HG02759 (cell line): ENCODE results near the gene RDH11.
"Not testable (repeated sequence)": the region's sequence is repeated elsewhere in the genome, so short reads cannot be mapped to it uniquely, and the experiment has no call there.

Experiments
- ATAC-seq: cut with Tn5 transposase; IDR thresholded peaks from one replicate; pipeline ENCODE4 v1.9.1; 2021; ENCODE audit warnings: mild to moderate bottlenecking, moderate library complexity; ENCODE audit not compliant: unreplicated experiment

RDH11 gene, protein sequence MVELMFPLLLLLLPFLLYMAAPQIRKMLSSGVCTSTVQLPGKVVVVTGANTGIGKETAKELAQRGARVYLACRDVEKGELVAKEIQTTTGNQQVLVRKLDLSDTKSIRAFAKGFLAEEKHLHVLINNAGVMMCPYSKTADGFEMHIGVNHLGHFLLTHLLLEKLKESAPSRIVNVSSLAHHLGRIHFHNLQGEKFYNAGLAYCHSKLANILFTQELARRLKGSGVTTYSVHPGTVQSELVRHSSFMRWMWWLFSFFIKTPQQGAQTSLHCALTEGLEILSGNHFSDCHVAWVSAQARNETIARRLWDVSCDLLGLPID

GRCh38 chr14:67695394-67695949, at the start of gene RDH11:
TSS of gene RDH11 (minus strand) at chr14:67695764. CDS start at chr14:67695703, 61 bp downstream.
- ATAC-seq, result peak; percentile 86

DNA sequence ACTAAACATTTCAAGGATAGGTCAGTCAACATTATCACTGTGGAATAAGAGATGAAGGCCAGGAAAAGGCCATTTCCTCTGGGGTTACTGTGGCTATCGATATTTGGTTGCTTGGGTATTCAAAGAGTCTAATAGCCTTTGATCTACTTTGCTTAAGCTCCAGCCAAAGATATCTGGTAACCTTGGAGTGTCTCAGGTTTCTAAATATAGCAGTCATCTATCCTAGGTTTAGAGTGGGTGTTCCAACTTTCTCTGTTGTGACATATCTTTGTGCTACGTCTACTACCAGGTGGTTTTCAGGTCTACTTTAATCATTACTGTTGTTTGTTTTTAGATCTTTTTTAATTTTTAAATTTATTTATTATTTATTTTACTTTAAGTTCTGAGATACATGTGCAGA, 48.5 kb upstream of the RDH11 start:
- no peak for ATAC-seq

DNA sequence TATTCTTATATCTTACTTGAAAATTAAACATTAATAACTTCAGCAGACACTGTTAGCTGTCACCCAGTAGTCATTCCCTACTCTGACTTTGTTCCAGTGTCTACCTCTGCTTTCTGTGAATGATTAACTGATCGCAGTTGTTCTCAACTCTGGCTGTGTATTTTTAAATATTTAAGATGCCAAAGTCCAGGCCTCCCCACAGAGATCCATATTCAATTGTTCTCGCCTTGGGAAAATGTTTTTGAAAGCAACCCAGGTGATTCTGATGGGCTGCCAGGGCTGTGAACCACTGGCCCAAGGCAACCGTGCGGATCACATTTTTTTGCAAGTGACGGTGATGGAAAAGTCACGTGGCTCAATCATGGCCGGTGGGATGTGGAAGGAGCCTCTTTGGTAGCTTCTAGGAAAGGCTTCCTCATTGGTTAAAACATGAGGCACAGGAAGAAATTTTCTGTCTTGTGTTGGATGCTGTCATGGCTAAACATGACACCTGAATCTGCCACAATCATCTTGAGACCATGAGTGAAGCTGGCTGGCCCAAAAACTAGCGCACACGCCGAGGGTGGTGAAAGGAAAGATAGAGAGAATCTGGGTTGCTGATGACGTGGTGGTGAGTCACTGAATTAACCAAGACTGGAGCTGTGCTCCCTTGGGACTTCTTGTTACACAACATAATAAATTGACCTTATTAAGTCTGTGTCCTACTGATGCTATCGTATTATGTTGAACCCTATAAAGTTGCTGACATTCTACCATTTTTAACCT, 43.4 kb upstream of the RDH11 start:
- ATAC-seq, result no peak

DNA sequence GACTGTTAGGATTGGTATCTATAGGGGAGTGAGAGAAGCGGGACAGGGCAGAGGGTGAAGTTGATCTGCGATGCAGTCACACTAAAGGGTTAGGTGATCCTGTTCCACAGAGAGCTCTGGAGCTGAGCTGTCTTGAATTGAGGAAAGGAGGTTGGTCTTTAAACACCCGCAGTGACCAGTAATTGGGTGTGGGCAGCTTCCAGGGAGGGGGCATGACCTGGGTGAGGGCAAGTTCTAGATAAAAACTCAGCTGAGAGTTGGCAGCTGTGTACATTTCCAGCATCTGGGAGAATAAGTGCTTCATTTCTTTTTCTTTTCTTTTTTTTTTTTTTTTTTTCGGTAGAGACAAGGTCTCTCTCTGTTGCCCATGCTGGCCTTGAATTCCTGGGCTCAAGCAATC, 41.2 kb upstream of the RDH11 start:
- ATAC-seq, result no peak

DNA sequence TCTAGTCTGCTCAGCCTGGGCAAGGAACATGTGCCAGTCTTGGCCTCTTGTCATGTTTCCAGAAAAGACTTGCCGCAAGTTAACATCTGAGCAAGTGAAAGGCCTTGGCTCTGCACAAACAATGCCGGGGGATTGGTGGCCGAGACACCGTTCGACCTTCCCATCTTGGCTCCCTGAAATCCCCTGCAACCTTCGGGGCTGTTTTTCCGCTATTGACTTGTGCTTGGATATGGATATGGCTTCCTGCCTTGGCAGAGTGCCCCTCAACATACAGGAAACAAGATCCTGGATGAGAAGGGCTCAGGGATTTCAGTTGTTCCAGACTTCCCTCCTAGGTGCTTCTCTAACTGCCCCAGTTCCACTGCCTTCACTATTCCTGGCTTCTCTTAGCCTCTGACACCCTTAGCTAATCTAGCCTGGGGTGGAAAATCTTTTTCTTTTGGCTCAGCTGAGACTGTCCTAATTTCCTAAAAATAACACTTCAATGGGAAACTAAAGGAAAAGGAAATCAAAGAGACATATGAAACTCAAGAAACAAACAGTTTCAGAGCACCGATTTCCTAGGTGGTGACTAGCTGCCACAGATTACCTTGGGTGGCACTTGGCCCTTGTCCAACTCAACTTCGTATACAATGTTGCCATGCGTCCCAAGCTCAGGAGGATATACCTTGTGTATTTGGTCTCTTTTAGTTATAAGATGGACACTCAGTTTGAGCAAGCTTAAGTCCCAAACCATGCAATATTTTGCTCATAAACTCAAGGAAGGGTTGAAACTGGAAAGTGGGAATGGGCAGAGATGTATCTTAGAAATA, 40.0 kb upstream of the RDH11 start:
- no peak for ATAC-seq

DNA sequence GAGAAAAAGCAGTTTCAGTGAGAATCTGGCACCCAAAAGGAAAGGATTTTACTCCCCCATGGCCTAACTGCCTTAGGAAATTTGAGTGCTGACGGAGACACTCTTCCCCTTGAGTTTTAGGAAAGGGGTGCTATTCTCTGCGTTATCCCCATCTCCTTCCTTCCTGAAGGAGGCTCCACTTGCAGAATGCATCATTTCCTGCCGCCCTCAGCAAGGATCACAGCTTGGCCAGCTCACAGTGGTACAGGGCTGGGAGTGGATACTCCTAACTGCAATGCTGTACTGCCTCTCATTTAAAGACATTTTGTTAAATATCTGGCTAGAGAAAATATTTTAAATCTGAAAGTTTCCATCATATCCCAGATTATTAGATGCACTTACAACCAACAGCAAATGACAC, 39.1 kb upstream of the RDH11 start:
- ATAC-seq, result no peak

DNA sequence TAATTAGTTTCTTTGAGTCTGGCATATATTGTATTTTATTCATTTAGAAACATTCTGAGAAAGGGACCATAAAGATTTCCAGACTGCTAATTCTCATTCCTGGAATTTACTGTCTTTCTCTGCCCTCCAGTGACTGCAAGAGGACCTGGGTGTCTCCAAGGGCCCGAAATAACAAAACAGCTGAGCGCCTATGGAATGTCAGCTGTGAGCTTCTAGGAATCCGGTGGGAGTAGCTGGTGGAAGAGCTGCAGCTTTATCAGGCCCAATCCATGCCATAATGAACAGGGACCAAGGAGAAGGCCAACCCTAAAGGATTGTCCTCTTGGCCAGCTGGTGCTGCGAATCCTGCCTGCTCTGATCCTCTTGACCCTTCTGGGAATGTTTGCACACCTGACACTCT, 38.1 kb upstream of the RDH11 start:
- ATAC-seq, result no peak

DNA sequence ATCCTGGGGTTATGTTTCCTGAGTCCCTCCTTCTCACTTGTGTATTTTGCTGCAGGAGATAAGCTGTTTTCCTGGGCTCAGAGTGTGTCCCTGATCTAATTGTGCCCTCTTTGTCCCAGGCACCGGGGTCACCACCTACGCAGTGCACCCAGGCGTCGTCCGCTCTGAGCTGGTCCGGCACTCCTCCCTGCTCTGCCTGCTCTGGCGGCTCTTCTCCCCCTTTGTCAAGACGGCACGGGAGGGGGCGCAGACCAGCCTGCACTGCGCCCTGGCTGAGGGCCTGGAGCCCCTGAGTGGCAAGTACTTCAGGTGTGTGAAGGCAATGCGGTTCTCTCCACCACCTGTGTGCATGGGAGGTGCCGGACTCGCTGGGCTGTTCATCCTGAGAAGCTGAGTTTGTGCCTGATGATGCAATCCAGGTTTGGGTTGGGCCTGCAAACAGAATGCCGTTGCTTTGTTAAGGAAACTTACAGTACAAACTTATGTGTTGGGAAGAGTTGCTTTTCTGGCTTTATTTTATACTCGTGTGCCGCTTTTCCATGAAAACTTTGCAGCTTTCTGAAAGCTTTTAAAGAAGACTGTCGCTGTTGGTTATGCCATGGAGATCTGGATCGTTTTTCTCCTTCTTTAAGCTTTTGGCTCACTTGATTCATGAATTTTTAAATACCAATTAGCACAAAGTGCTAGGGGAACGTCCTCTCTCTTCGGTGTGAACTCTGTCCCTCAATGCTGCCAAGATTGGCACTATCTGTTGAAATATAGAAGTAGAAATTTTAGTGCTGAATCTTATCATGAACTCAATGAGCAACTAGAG, 33.7 kb upstream of the RDH11 start:
- ATAC-seq, result no peak

- ATAC-seq, result no peak
Observed at GRCh38 chr14:67728258-67728657, 32.7 kb upstream of the RDH11 start.

DNA sequence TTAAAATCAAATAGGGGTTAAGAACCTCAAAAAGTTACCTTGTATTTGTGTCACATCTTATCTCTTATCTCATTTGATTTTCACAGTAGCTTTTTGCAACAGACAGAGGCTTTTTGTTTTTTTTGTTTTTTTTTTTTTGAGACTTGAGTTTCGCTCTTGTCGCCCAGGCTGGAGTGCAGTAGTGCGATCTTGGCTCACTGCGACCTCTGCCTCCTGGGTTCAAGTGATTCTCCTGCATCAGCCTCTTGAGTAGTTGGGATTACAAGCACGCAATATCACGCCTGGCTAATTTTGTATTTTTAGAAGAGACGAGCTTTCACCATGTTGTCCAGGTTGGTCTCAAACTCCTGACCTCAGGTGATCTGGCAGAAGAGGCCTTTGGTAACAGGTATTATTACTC, 31.8 kb upstream of the RDH11 start:
- no peak for ATAC-seq

GRCh38 chr14:67725171-67725570, 29.6 kb upstream of the RDH11 start:
- ATAC-seq, result no peak

DNA sequence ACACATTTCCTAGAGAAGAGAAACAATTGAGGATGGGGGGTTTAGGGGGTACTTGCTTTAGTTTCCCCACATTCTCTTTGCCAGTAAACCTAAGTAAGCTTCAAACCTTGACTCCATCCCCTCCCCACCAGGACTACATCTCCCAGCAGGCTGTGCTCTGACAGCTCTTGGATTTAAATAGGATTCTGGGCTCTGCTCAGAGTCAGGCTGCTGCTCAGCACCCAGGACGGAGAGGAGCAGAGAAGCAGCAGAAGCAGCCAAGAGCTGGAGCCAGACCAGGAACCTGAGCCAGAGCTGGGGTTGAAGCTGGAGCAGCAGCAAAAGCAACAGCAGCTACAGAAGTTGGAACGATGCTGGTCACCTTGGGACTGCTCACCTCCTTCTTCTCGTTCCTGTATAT, 26.7 kb upstream of the RDH11 start:
- no peak for ATAC-seq

DNA sequence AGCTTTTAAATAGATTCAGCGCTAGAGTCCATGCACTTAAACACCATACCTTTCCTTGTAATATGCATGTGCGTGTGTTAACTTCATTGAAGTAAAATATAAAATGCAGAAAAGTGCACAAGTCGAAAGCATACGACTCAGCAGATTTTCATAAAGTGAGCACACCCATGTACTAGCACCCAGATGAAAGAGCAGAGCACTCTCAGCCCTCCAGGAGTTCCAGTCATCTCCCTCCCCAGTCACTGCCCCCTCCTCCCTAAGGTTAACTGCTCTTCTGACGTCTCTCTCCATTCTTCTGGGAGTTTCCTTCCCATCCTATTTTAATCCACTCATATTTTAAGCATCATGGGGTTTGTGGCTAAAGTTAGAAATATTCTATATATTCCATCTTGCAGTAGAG, 26.3 kb upstream of the RDH11 start:
- ATAC-seq, result no peak

DNA sequence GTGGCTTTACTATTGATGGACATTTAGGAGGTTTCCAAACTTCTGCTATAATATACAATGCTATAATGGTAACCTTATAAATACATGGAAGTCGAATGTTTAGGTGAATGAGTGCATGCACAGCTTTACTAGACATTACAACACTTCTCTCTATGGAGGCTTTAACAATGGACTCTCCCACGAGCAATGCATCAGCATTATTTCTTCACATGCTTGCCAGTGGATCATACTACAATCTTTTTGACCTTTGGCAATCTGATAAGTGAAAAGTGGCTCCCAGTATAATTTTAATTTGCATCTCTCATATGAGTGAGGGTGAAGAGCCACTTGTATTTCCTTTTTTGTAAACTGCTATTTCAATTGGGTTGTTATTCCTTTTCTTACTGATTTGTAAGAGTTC, 24.3 kb upstream of the RDH11 start:
- no peak for ATAC-seq

DNA sequence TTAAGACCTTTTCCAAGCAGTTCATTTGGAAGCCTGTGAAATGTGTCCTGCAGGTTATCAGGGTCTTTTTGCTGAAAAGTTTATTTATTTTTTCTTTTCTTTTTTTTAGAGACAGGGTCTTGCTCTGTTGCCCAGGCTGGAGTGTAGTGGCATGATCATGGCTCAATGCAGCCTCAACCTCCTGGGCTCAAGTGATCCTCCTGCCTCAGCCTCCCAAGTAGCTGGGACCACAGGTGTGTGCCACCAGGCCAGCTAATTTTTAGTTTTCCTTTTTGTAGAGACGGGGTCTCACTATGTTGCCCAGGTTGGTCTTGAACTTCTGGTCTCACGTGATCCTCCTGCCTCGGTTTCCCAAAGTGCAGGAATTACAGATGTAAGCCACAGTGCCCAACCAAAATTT, 23.8 kb upstream of the RDH11 start:
- ATAC-seq, result not testable (repeated sequence)

DNA sequence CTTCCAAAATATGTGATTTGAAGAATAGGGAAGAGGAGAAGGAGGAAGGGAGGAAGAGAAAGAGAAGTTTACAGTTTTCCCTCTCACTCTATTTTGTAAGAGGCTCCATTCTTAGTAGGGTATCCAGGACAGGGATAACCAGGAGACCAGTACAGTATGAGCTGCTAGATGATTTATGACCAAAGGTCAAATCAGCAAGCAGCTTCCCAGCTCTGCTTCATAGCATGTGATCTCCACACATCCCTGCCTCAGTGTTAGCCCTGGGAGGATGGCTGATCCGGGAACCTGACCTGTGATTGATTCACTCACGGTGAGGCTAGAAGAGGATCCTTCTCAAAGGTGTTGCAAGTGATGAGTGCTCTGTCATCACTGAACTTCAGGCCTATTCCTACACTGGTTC, 22.7 kb upstream of the RDH11 start:
- ATAC-seq, result no peak

GRCh38 chr14:67717048-67717447, 21.5 kb upstream of the RDH11 start:
- ATAC-seq, result no peak

DNA sequence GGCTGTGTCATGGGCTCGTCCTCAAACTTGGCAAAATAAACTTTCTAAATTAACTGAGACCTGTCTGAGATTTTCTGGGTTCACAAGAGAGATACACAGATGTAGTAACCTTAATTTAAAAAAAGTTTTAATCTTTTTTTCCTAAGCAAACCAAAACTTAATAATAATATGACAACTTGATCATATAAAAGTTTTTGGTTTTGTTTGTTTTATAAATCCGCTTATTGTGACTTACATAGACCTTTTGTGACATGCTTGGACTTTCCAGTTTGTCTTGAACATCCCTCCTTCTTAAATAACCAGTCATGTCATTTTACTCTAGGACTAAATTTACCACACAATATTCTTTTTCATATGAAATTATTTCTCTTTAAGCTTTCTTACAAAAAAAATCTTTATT, 14.6 kb upstream of the RDH11 start:
- no peak for ATAC-seq

DNA sequence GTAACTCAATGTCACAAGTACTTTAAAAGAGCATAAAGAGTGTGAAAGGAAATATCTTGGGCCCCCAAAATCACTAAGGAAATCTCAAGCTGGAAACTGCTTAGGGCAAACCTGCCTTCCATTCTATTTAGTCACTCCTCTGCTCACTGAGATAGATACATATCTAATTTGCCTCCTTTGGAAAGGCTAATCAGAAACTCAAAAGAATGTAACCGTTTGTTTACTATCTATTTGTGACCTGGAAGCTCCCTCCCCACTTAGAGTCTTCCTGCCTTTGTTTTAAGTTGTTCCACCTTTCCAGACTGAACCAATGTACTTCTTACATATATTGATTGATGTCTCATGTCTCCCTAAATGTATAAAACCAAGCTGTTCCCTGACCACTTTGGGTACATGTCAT, 14.2 kb upstream of the RDH11 start:
- not testable (repeated sequence) for ATAC-seq

DNA sequence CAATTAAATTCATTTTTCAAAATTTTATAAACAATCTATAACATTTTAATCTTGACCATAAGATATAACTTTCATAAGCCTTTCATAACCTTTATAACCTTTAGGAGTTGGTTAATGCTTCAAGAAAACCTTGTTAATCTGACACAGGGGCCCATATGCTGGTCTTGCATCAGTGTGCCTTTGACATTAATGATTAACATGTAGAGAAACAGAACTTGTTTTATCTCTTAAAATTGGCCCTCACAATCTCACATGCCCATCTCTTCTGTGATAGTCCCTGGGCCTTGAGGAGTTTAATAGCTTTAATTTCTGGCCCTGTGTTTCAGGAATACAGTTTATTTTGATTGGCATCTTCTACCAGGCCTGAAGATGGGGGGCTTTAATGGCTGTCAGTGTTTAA, 13.8 kb upstream of the RDH11 start:
- not testable (repeated sequence) for ATAC-seq

- no peak for ATAC-seq
Observed at GRCh38 chr14:67705211-67705610, 9.6 kb upstream of the RDH11 start.
